ENCODE measurements around the gene PARK7.

DNA sequence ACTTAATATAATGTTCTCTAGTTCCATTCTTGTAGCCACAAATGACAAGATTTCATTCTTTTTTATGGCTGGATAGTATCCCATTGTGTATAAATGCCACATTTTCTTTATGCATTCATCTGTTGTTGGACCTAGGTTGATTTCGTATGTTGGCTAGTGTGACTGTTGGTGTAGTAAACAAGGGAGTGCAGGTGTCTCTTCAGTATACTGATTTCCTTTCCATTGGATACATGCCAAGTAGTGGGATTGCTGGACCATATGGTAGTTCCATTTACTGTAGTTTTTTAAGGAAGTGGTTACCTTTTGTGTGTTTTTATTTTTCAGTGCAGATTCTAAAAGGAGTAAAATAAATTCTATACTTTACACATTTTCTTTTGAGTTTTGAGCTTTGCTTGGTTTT lies 5.7 kb downstream of the PARK7 start:
- TF ChIP-seq CTCF (IDR thresholded peaks at IDR 0.05 in 2 of 3, conservative IDR thresholded peaks at IDR 0.05 in 1 of 3; ENCODE audit: borderline replicate concordance in 1 of 3, insufficient read depth in 1 of 3, low read depth in 2 of 3, low read length in 2 of 3): no peak
- TF ChIP-seq RAD21 (IDR thresholded peaks at IDR 0.05; ENCODE audit: low read depth): no peak
- TF ChIP-seq POLR2A (IDR thresholded peaks at IDR 0.05; ENCODE audit: borderline replicate concordance, extremely low read depth, insufficient read depth, insufficient read length): no peak
- no peak for TF ChIP-seq EZH2 (IDR thresholded peaks at IDR 0.05)
- TF ChIP-seq JUND (IDR thresholded peaks at IDR 0.05): no peak
- no peak for TF ChIP-seq POLR2AphosphoS5 (IDR thresholded peaks at IDR 0.05; ENCODE audit: low read depth, low read length)
- TF ChIP-seq, protein P1, sequence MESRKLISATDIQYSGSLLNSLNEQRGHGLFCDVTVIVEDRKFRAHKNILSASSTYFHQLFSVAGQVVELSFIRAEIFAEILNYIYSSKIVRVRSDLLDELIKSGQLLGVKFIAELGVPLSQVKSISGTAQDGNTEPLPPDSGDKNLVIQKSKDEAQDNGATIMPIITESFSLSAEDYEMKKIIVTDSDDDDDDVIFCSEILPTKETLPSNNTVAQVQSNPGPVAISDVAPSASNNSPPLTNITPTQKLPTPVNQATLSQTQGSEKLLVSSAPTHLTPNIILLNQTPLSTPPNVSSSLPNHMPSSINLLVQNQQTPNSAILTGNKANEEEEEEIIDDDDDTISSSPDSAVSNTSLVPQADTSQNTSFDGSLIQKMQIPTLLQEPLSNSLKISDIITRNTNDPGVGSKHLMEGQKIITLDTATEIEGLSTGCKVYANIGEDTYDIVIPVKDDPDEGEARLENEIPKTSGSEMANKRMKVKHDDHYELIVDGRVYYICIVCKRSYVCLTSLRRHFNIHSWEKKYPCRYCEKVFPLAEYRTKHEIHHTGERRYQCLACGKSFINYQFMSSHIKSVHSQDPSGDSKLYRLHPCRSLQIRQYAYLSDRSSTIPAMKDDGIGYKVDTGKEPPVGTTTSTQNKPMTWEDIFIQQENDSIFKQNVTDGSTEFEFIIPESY (IDR thresholded peaks at IDR 0.05; ENCODE audit: extremely low read depth, insufficient replicate concordance, low read length): no peak
- TF ChIP-seq ATF3 (IDR thresholded peaks at IDR 0.05): no peak
- no peak for TF ChIP-seq REST (IDR thresholded peaks at IDR 0.05; ENCODE audit: low read depth)
- TF ChIP-seq SIN3A (IDR thresholded peaks at IDR 0.05; ENCODE audit: low read depth): no peak
- TF ChIP-seq FOSL1 (IDR thresholded peaks at IDR 0.05; ENCODE audit: low read depth): no peak
